ENCODE data around the gene DAZAP1. TPM values are rescaled to one million over a fixed set of nuclear protein-coding genes. Genes with fewer than 3 reads are reported as not detected.

Gene DAZAP1
- total RNA-seq, 1 donor from 2014 or later: 98.7 TPM

GRCh38 chr19:1410136-1410786, 2.9 kb downstream of the DAZAP1 start:
- Histone ChIP-seq H3K4me3 (peak overlapping the region; percentile 94), H3K4me1 (peaks cover 60% of the 10 kb centered on the region), H3K9me3 (no peaks in the 10 kb centered on the region), H3K27ac (peak overlapping the region; percentile 95), H3K36me3 (peaks cover 5% of the 10 kb centered on the region), H3K27me3 (no peaks in the 10 kb centered on the region)
- no peak for DNase-seq
- TF ChIP-seq CTCF (IDR thresholded peaks at IDR 0.05): no peak
- intact Hi-C loops (cut with DNase I): no loop called here
- ATAC-seq: no peak

GRCh38 chr19:1410789-1411188, 3.4 kb downstream of the DAZAP1 start:
- no peak for ATAC-seq
- peaks cover 5% of the 10 kb centered on the region for H3K36me3 ChIP-seq
- TF ChIP-seq CTCF (IDR thresholded peaks at IDR 0.05): no peak
- H3K4me1 ChIP-seq: peaks cover 65% of the 10 kb centered on the region
- intact Hi-C loops (cut with DNase I): no loop called here
- no peaks in the 10 kb centered on the region for H3K9me3 ChIP-seq
- no peak overlapping the region for H3K4me3 ChIP-seq
- H3K27me3 ChIP-seq: no peaks in the 10 kb centered on the region
- peak overlapping the region; percentile 95 for H3K27ac ChIP-seq
- no peak for DNase-seq

- intact Hi-C loops (cut with DNase I): no loop called here
- Histone ChIP-seq H3K27ac (peak overlapping the region; percentile 17), H3K27me3 (no peaks in the 10 kb centered on the region), H3K4me3 (no peak overlapping the region), H3K9me3 (no peaks in the 10 kb centered on the region), H3K4me1 (peaks cover 72% of the 10 kb centered on the region), H3K36me3 (peaks cover 5% of the 10 kb centered on the region)
- DNase-seq (no peak), ATAC-seq (no peak)
- no peak for TF ChIP-seq CTCF (IDR thresholded peaks at IDR 0.05)
Observed at GRCh38 chr19:1411255-1412191, 4.1 kb downstream of the DAZAP1 start.

- H3K4me3 ChIP-seq: no peak overlapping the region
- no peaks in the 10 kb centered on the region for H3K27me3 ChIP-seq
- no peaks in the 10 kb centered on the region for H3K9me3 ChIP-seq
- peak overlapping the region; percentile 17 for H3K27ac ChIP-seq
- intact Hi-C loops (cut with DNase I): no loop called here
- DNase-seq: no peak
- peaks cover 5% of the 10 kb centered on the region for H3K36me3 ChIP-seq
- ATAC-seq: no peak
- TF ChIP-seq CTCF (IDR thresholded peaks at IDR 0.05): no peak
- H3K4me1 ChIP-seq: peaks cover 81% of the 10 kb centered on the region
Observed at GRCh38 chr19:1412323-1412923, 5.0 kb downstream of the DAZAP1 start.

- ATAC-seq (no peak), DNase-seq (no peak)
- TF ChIP-seq CTCF (IDR thresholded peaks at IDR 0.05): no peak
- no peaks in the 10 kb centered on the region for H3K9me3 ChIP-seq
- no peak overlapping the region for H3K27ac ChIP-seq
- peaks cover 89% of the 10 kb centered on the region for H3K4me1 ChIP-seq
- H3K27me3 ChIP-seq: no peaks in the 10 kb centered on the region
- intact Hi-C loops (cut with DNase I): no loop called here
- H3K36me3 ChIP-seq: peaks cover 12% of the 10 kb centered on the region
- no peak overlapping the region for H3K4me3 ChIP-seq
Observed at GRCh38 chr19:1412995-1413800, 5.8 kb downstream of the DAZAP1 start.

All from upper lobe of right lung (tissue), 1 donor.